ENCODE measurements around the gene ACADL.

ACADL gene

DNA sequence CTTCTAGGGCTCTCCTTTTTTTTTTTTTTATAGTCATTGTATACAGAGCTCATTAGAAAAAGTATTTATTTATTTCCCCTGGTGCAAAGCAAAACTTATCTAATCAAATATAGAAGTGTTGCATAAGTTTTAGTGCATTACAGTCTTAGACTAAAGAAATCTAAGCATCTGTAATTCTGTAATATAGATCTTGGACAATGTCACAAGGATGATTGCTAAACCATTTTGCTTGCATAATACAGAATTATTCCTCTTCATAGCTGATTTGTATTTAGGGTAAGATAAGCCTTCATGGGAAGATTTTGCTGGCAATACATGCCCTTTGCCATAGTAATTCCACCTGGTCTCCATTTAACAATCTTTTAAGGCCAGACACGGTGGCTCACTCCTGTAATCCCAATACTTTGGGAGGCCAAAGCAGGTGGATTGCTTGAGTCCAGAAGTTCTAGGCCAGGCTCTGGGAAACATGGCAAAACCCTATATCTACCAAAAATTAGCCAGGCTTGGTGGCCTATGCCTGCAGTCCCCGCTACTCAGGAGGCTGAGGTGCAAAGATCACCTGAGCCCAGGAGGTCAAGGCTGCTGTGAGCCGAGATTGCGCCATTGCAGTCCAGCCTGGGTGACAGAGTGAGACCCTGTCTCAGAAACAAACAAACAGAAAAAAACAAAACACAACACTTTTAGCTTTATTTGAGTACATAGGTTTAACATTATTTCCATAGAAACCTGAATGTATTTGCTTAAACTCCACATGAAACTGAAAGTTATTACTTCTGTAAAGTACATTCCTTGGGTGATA lies 2.2 kb upstream of the ACADL start:
- Histone ChIP-seq H3K36me3 (no peaks in the 10 kb centered on the region), H3K4me3 (ENCODE audit: low read depth in 1 of 2, low read length in 1 of 2) (no peak overlapping the region), H3K27ac (no peak overlapping the region), H3K27me3 (peaks cover 76% of the 10 kb centered on the region), H3K4me1 (ENCODE audit: control insufficient read depth in 1 of 2, insufficient read depth in 1 of 2, low read depth in 1 of 2, low read length in 1 of 2) (peaks cover 4 to 10% of the 10 kb centered on the region in 2 experiments), H3K9me3 (no peaks in the 10 kb centered on the region)
- TF ChIP-seq, protein P1, sequence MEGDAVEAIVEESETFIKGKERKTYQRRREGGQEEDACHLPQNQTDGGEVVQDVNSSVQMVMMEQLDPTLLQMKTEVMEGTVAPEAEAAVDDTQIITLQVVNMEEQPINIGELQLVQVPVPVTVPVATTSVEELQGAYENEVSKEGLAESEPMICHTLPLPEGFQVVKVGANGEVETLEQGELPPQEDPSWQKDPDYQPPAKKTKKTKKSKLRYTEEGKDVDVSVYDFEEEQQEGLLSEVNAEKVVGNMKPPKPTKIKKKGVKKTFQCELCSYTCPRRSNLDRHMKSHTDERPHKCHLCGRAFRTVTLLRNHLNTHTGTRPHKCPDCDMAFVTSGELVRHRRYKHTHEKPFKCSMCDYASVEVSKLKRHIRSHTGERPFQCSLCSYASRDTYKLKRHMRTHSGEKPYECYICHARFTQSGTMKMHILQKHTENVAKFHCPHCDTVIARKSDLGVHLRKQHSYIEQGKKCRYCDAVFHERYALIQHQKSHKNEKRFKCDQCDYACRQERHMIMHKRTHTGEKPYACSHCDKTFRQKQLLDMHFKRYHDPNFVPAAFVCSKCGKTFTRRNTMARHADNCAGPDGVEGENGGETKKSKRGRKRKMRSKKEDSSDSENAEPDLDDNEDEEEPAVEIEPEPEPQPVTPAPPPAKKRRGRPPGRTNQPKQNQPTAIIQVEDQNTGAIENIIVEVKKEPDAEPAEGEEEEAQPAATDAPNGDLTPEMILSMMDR (IDR thresholded peaks at IDR 0.05): no peak

DNA sequence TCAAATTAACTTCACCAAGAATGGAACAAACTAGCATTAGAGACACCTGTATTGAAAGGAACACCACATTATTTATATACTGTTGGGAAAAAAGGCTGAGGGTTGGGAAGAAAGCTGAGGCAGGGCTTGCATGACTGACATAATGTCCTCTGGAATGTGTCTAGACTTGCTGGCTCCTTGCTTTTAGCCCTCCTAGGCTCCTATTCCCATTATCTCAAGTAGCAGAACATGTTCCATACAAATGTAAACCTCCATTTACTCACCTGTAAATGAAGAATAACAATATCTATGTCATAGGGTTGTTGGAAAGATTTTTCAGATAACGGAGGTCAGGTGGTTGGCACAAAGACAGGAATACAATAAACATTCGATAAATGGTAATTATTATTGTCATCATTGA lies 976 bp upstream of the ACADL start:
- TF ChIP-seq, protein P1 (IDR thresholded peaks at IDR 0.05): no peak
- H3K27ac ChIP-seq: no peak overlapping the region
- no peak overlapping the region for H3K4me3 ChIP-seq (ENCODE audit: low read depth in 1 of 2, low read length in 1 of 2)
- H3K27me3 ChIP-seq: peaks cover 80% of the 10 kb centered on the region
- no peaks in the 10 kb centered on the region for H3K9me3 ChIP-seq
- peaks cover 4 to 10% of the 10 kb centered on the region in 2 experiments for H3K4me1 ChIP-seq (ENCODE audit: control insufficient read depth in 1 of 2, insufficient read depth in 1 of 2, low read depth in 1 of 2, low read length in 1 of 2)
- no peaks in the 10 kb centered on the region for H3K36me3 ChIP-seq

DNA sequence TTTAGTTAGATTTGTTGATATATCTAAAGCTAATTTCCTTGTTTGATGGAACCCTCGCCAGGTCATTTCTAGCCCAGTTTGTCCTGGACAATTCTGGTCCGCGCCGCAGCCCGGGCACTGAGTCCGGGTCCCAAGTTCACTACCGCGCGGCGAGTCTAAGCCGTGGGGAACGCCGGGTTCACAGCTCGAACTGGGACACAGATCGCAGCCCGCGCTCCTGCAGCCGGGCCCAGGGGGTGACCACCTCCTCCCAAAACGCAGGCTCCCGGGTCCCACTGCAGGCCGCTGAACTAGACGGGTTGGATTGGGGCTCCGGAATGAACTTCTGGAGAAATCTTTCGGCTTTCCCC lies 681 bp downstream of the ACADL start:
- no peak overlapping the region for H3K27ac ChIP-seq
- peaks cover 4 to 10% of the 10 kb centered on the region in 2 experiments for H3K4me1 ChIP-seq (ENCODE audit: control insufficient read depth in 1 of 2, insufficient read depth in 1 of 2, low read depth in 1 of 2, low read length in 1 of 2)
- TF ChIP-seq, protein P1 (IDR thresholded peaks at IDR 0.05): no peak
- no peak overlapping the region for H3K4me3 ChIP-seq (ENCODE audit: low read depth in 1 of 2, low read length in 1 of 2)
- H3K36me3 ChIP-seq: no peaks in the 10 kb centered on the region
- peaks cover 97% of the 10 kb centered on the region for H3K27me3 ChIP-seq
- H3K9me3 ChIP-seq: no peaks in the 10 kb centered on the region

DNA sequence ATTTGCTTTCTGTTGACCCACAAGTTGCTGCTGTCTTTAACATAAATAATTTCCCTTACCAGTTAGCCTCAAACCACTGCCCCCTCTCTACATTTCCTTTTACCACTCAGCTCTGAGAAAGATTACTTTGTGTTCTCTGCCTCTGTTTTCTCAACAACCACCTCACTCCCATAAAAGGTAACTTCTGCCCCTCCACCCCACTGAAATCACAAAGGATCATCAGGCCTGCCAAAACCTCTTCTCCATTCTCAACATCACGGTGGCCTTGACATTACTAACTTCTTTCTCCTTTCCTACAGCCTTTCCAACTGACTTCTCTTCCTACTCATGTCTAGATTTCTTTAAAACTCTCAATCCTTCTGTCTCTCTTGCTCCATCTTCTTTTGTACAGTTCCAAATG lies 10.1 kb downstream of the ACADL start:
- H3K36me3 ChIP-seq: no peaks in the 10 kb centered on the region
- no peaks in the 10 kb centered on the region for H3K9me3 ChIP-seq
- peaks cover 18% of the 10 kb centered on the region for H3K27me3 ChIP-seq
- H3K4me3 ChIP-seq (ENCODE audit: low read depth in 1 of 2, low read length in 1 of 2): no peak overlapping the region
- TF ChIP-seq, protein P1 (IDR thresholded peaks at IDR 0.05): no peak
- H3K27ac ChIP-seq: no peak overlapping the region
- H3K4me1 ChIP-seq (ENCODE audit: control insufficient read depth in 1 of 2, insufficient read depth in 1 of 2, low read depth in 1 of 2, low read length in 1 of 2): no peaks in the 10 kb centered on the region

DNA sequence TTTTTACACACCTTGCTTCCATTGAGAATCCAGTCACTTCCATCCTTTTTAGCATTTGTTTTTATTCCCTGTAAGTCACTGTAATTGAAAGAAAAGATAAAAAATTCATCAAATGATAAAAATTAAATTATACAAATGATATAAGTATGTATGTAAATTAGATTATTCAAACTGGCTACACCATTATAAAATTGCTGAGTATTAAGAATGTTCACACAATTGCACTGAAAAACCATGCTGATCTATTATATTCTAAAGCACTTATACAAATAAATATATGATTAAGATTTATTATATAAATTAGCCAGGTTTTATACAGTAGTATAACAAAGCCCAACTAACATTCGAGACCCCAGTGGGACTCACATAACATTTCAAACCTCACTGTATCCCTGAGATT lies 15.1 kb downstream of the ACADL start:
- Histone ChIP-seq H3K9me3 (no peaks in the 10 kb centered on the region), H3K4me1 (ENCODE audit: control insufficient read depth in 1 of 2, insufficient read depth in 1 of 2, low read depth in 1 of 2, low read length in 1 of 2) (no peaks in the 10 kb centered on the region), H3K4me3 (ENCODE audit: low read depth in 1 of 2, low read length in 1 of 2) (no peak overlapping the region), H3K27ac (no peak overlapping the region), H3K27me3 (no peaks in the 10 kb centered on the region), H3K36me3 (no peaks in the 10 kb centered on the region)
- TF ChIP-seq, protein P1 (IDR thresholded peaks at IDR 0.05): no peak

All from neutrophil (primary cell).